Panc1 (cell line): Measurements from ENCODE around the gene AEBP1.

Experiments used
- CTCF ChIP-seq: fragments of 450-650 bp; IDR thresholded peaks from 2 replicates; pipeline ENCODE4 v1.5.1; 2017; ENCODE audit warnings: mild to moderate bottlenecking
- POLR2AphosphoS5 ChIP-seq: IDR thresholded peaks from 2 replicates; pipeline ENCODE4 v1.6.1; 2012; ENCODE audit warnings: mild to moderate bottlenecking, low read depth, low read length, moderate library complexity
- REST ChIP-seq, 2 experiments: IDR thresholded peaks; 2 replicates each; pipeline ENCODE4 v1.6.1; 2011 to 2012; ENCODE audit warnings: low read depth in 2 of 2, control low read depth in 1 of 2, low read length in 1 of 2, mild to moderate bottlenecking in 1 of 2, moderate library complexity in 1 of 2; ENCODE audit not compliant: insufficient read depth in 1 of 2
- SIN3A ChIP-seq: IDR thresholded peaks from 2 replicates; pipeline ENCODE4 v1.6.1; 2012; ENCODE audit warnings: low read depth, mild to moderate bottlenecking, low read length, moderate library complexity, borderline replicate concordance; ENCODE audit not compliant: insufficient read depth
- TCF7L2 ChIP-seq: IDR thresholded peaks from 2 replicates; pipeline ENCODE4 v1.6.1; 2011; ENCODE audit warnings: mild to moderate bottlenecking, low read depth, low read length, inconsistent platforms

DNA sequence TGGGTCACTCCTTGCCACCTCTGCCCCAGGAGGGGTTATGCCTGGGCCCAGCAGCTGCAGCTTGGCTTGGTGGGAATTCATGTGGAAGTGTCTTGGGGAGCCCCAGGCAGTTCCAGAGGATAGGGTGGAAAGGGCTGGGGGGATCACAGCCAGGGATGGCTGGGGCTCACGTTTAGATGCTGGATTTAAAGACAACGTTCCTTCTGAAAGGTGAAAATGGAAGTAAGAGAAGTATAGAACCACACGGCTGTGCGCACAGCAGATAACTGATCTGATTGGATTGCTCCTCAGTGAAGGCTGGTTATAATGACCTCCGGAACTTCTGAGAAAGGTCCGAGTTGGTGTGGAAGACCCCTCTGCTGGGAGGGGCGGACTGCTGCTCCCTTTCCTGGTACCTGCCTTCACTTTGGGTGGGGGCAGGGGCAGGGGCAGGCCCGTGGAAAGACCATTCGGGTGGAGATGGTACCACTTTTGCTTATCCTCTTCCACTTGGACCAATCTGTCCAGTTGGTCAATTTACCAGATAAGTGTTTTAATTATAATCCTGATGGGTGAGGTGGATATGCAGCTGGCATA lies 44.9 kb downstream of the AEBP1 start:
- TF ChIP-seq TCF7L2 (no peak), CTCF (no peak), REST (IDR thresholded peaks at IDR 0.05; ENCODE audit: insufficient read depth in 1 of 2, low read depth in 2 of 2, low read length in 1 of 2) (no peak), SIN3A (no peak), POLR2AphosphoS5 (no peak)
